ENCODE measurements around the gene CAMKK2.
"Not testable (repeated sequence)": the region's sequence is repeated elsewhere in the genome, so short reads cannot be mapped to it uniquely, and the experiment has no call there.

The CAMKK2 gene

GRCh38 chr12:121245951-121246350 lies 50.6 kb downstream of the CAMKK2 start:
- DNase-seq (ENCODE audit: low read depth) = no peak

DNA sequence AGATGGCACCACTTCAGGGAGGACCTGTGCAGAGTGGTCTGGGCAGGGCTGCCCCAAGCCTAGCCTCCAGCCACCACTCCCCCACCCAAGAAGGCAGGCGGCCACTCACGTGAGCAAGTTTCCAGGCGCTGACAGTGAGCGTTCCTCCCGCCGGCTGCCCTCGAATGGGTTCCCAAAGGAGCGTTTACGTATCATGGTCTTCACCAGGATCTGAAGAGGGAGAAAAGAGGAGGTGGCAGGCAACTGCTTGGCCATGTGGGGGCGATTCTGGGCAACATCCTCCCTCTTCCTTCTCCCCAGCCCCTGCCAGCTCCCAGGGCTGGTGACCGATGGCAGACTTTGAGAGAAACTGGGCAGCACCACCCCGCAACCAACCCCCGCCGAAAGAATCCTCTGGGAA lies 51.5 kb downstream of the CAMKK2 start:
- DNase-seq (ENCODE audit: low read depth) = no peak

- no peak for DNase-seq (ENCODE audit: low read depth)
These were observed 55.1 kb downstream of the CAMKK2 start for GRCh38 chr12:121241156-121241970.

- peak; percentile 77 for DNase-seq (ENCODE audit: low read depth)
These were observed 55.9 kb downstream of the CAMKK2 start for GRCh38 chr12:121240484-121241101.

GRCh38 chr12:121240062-121240420 lies 56.5 kb downstream of the CAMKK2 start:
- no peak for DNase-seq (ENCODE audit: low read depth)

- peak; percentile 79 for DNase-seq (ENCODE audit: low read depth)
These were observed 57.0 kb downstream of the CAMKK2 start for GRCh38 chr12:121239351-121240061.

DNA sequence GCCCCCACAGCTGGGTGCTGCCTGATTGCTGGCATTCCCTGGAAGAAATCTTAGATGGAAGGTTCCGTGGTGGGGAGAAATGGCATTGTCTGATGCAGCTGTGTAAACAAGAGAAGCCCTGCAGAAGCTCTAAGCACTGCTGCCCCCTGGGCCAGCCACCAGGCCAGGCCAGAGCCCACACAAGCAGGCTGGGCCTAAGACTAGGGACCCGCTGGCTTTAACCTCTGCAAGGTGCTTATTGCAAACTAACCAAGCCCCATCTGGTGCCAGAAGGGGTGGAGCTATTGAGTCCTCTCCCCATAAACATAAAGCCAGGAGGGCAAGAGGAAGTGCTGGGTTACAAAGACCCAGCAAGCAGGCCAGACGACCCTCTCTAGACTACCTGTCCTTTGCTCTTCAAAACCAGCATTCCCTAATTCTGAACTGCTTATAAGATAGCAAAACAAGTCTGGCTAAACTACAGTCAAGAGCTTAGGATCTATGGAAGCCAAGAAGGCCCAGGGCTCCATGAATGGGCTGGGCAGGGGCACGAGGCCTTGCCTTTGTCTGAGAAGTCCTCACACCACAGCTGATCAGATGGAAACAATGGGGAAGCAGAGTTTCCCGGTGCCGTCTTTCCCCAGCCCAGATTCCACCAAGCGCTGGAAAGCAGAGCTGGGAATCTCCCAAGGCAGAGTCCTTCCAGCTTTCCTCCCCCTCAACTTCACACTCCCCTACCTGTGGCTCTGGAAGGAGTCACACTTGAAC lies 57.7 kb downstream of the CAMKK2 start:
- no peak for DNase-seq (ENCODE audit: low read depth)

- no peak for DNase-seq (ENCODE audit: low read depth)
These were observed 58.4 kb downstream of the CAMKK2 start for GRCh38 chr12:121238086-121238485.

- no peak for DNase-seq (ENCODE audit: low read depth)
These were observed 59.1 kb downstream of the CAMKK2 start for GRCh38 chr12:121237415-121237814.

- no peak for DNase-seq (ENCODE audit: low read depth)
These were observed 59.7 kb downstream of the CAMKK2 start for GRCh38 chr12:121236776-121237175.

DNA sequence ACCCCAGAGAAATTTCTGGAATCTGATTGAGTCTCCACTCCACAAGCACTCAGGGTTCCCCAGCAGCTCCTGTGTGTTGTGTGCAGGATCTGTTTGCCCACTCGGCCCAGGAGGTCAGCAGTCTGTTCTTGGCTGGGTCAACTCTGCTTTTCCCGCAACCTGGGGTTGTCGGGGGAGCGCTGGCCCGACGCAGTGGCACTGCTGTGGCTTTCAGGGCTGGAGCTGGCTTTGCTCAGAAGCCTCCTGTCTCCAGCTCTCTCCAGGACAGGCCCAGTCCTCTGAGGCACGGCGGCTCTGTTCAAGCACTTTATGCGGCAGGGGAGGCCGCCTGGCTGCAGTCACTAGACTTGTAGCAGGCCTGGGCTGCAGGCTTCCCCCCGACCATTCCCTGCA lies 62.9 kb downstream of the CAMKK2 start:
- DNase-seq (ENCODE audit: low read depth) = no peak

DNA sequence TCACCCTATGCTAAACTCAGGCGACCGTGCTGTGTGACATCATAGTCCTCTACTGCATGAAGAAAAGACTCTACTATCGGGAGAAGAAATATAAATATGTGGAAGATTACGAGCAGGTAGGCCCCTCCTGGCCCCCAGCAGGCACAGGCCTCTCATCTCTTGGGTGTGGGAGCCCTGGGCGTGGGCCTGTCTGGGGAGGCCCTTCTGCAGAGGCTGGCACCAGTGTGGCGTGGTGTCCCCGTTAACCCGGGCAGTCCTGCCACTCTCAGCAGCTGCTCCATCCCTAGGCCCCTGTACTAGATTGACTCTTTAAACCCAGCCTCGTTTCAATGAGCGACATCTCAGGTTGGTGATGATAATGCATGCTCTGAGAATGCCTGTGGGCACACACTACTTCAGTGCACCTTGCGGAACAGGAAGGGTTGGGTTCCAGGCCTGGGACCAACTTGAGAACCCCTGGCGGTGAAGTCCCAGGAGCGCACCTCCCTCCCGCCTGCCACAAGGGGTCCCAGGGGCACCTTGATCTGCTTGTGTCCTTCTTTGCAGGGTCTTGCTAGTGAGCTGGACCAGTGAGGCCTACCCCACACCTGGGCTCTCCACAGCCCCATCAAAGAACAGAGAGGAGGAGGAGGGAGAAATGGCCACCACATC lies 63.4 kb downstream of the CAMKK2 start:
- no peak for DNase-seq (ENCODE audit: low read depth)

- no peak for DNase-seq (ENCODE audit: low read depth)
These were observed 64.3 kb downstream of the CAMKK2 start for GRCh38 chr12:121232163-121232562.

GRCh38 chr12:121230538-121230907 lies 66.0 kb downstream of the CAMKK2 start:
- no peak for DNase-seq (ENCODE audit: low read depth)

DNA sequence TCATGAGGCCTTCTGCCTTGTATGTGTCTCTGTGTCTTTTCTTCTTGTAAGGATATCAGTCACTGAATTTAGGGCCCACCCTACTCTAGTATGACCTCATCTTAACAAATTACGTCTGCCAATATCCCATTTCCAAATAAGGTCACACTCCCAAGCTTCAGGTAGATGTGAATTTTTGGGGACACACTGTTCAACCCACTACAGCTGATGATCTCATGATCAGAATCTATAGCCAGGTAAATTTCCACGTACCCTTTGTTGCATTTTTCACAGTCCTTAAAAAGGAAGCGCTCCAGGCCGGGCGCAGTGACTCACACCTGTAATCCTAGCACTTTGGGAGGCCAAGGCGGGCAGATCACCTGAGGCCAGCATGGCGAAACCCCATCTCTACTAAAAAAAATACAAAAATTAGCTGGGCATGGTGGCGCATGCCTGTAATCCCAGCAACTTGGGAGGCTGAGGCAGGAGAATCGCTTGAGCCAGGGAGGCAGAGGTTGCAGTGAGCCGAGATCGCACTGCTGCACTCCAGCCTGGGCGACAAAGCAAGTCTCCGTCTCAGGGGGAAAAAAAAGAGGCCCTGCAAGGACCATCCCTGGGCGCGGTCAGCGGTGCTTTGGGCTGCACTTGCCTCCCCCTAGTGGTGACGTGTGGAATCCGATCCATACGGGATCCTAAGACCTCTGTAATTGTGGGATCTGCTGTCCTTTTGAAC lies 66.5 kb downstream of the CAMKK2 start:
- peak; percentile 56 for DNase-seq (ENCODE audit: low read depth)

DNA sequence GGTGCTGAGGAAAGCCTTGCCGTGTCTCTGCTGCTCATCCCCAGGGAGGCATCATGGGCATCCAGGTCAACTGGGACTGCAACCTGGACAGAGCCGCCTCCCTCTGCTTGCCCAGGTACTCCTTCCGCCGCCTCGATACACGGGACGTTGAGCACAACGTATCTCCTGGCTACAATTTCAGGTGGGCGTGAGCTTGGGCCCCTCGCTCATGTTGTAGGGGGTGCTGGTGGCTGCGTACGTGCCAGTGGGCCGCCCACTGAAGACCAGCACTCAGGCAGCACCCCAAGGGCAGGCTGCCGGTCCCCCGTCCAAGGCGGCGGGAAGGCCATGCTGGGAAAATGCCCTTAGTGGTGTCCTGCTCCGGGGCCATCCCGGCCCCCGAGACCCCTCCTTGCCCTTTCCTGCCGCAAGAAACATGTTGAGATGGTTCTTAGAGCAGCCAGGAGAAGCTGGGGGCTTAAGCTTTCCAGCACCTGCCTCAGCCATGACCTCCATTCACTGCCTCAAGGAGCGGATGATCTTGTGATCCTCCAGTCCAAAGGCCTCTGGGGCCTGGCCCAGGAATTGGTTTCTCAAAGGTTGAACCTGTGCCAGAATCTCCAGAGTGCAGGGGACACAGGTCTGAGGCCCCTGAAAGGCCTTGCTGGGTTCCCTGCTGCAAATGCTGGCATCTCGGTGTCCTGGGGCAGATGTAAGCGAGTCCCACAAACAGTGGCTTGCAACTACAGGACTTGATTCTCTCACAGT lies 67.4 kb downstream of the CAMKK2 start:
- no peak for DNase-seq (ENCODE audit: low read depth)

DNA sequence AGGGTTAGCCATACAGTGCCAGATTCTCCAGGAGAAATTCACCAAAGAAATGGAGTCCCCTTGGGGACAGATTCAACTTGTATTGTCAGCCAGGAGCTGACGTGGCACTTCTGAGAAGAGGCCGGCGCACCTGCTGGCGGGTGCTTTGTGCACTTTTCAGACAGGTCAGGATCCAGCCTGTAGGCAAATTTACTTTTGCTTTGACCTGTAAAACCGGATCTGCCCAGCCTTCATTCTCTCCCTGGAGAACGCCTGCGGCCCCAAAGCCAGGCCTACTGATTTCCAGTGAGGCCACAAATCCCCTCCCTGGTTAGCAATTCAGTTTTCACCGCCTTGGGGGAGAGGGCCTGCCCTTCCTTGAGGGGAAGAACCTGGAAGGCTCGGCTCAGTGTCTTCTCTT lies 69.2 kb downstream of the CAMKK2 start:
- no peak for DNase-seq (ENCODE audit: low read depth)

DNA sequence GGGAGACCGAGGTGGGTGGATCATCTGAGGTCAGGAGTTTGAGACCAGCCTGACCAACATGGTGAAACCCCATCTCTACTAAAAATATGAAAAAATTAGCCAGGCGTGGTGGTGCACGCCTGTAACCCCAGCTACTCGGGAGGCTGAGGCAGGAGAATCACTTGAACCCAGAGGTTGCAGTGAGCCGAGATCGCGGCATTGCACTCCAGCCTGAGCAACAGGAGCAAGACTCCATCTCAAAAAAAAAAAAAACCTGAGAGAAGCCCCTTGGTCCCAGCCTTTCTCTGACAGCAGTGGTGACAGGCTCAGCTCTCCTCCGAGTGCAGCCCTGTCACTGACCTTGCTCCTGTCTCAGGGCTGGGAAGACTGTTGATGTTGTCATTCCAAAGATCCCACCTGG lies 69.6 kb downstream of the CAMKK2 start:
- not testable (repeated sequence) for DNase-seq (ENCODE audit: low read depth)

- DNase-seq (ENCODE audit: low read depth) = no peak
These were observed 70.1 kb downstream of the CAMKK2 start for GRCh38 chr12:121226399-121226798.

GRCh38 chr12:121224591-121224990 lies 71.9 kb downstream of the CAMKK2 start:
- no peak for DNase-seq (ENCODE audit: low read depth)
